ENCODE results near the gene PROM1.

Gene PROM1

GRCh38 chr4:15988222-15988621, 95.6 kb downstream of the PROM1 start:
- Histone ChIP-seq H3K27me3 (ENCODE audit: low read length) (no peaks in the 10 kb centered on the region), H3K9me3 (ENCODE audit: insufficient read depth, low read length) (no peaks in the 10 kb centered on the region), H3K4me2 (ENCODE audit: low read depth, low read length, poor library complexity, severe bottlenecking) (no peak overlapping the region), H2AFZ (ENCODE audit: low read depth, low read length, severe bottlenecking) (no peak overlapping the region), H3F3A (ENCODE audit: insufficient read depth) (no peaks in the 10 kb centered on the region), H3K9me2 (replicated peaks; ENCODE audit: insufficient read depth, low read length) (no peaks in the 10 kb centered on the region), H3K36me3 (ENCODE audit: low read length) (no peaks in the 10 kb centered on the region), H3K27ac (ENCODE audit: low read depth, low read length) (no peak overlapping the region), H4K20me1 (ENCODE audit: low read depth, low read length) (no peaks in the 10 kb centered on the region), H3K9ac (ENCODE audit: low read length) (no peak overlapping the region), H3K79me2 (ENCODE audit: insufficient read depth, low read length) (no peaks in the 10 kb centered on the region), H3K4me3 (ENCODE audit: insufficient read depth, low read length, poor library complexity, severe bottlenecking) (no peak overlapping the region)
- TF ChIP-seq EZH2phosphoT487 (conservative IDR thresholded peaks at IDR 0.05; ENCODE audit: low read length) (no peak), CTCF (IDR thresholded peaks at IDR 0.05; ENCODE audit: insufficient read depth, low read length, poor library complexity, severe bottlenecking) (no peak)

DNA sequence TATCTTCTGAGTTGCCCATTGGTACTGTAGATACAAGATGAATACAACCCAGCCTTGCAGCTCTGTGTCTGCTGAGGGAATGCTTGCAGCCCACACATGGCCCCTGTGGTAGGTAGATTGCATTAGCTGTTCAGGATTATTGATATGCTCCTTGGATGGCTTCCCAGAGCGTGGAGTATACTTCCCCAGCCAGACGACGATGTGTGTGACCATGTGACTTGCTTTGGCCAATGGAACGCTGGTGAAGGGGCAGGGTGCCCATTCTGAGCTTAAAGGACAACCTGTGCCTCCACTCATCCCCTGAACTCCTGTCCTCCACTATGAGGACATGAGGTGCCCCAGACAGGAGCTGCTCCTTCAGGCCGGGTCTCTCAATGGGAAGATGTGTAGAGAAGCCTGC, 96.9 kb downstream of the PROM1 start:
- H3K4me3 ChIP-seq (ENCODE audit: insufficient read depth, low read length, poor library complexity, severe bottlenecking), result no peak overlapping the region
- no peak overlapping the region for H2AFZ ChIP-seq (ENCODE audit: low read depth, low read length, severe bottlenecking)
- H3K36me3 ChIP-seq (ENCODE audit: low read length), result no peaks in the 10 kb centered on the region
- no peak overlapping the region for H3K4me2 ChIP-seq (ENCODE audit: low read depth, low read length, poor library complexity, severe bottlenecking)
- no peak overlapping the region for H3K9ac ChIP-seq (ENCODE audit: low read length)
- no peaks in the 10 kb centered on the region for H3K79me2 ChIP-seq (ENCODE audit: insufficient read depth, low read length)
- H3F3A ChIP-seq (ENCODE audit: insufficient read depth), result no peaks in the 10 kb centered on the region
- H3K27me3 ChIP-seq (ENCODE audit: low read length), result no peaks in the 10 kb centered on the region
- H3K27ac ChIP-seq (ENCODE audit: low read depth, low read length), result no peak overlapping the region
- no peak for TF ChIP-seq CTCF (IDR thresholded peaks at IDR 0.05; ENCODE audit: insufficient read depth, low read length, poor library complexity, severe bottlenecking)
- no peak for TF ChIP-seq EZH2phosphoT487 (conservative IDR thresholded peaks at IDR 0.05; ENCODE audit: low read length)
- H3K9me3 ChIP-seq (ENCODE audit: insufficient read depth, low read length), result no peaks in the 10 kb centered on the region
- H4K20me1 ChIP-seq (ENCODE audit: low read depth, low read length), result no peaks in the 10 kb centered on the region
- H3K9me2 ChIP-seq (replicated peaks; ENCODE audit: insufficient read depth, low read length), result no peaks in the 10 kb centered on the region

DNA sequence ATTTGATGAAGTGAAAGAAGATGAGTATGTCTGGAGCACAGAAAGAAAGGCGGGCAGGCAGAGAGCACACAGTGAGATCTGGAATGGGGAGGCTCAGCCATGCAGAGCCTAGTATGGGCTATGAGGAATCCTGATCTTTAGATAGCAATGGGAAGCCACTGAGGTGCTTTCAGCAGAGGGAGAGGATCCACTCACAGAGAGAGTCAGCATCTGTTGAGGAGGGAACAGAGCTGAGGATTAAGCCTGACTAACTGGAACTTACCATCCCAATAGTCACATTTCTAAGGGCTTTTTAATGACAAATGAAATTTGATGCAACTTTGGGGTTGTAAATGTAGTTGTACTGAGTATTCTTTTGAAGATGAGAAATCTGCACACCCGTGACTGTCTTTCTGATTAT, 100.2 kb downstream of the PROM1 start:
- H3K4me2 ChIP-seq (ENCODE audit: low read depth, low read length, poor library complexity, severe bottlenecking), result no peak overlapping the region
- H3K36me3 ChIP-seq (ENCODE audit: low read length), result no peaks in the 10 kb centered on the region
- no peaks in the 10 kb centered on the region for H3K79me2 ChIP-seq (ENCODE audit: insufficient read depth, low read length)
- no peak overlapping the region for H3K27ac ChIP-seq (ENCODE audit: low read depth, low read length)
- TF ChIP-seq CTCF (IDR thresholded peaks at IDR 0.05; ENCODE audit: insufficient read depth, low read length, poor library complexity, severe bottlenecking) (no peak), EZH2phosphoT487 (conservative IDR thresholded peaks at IDR 0.05; ENCODE audit: low read length) (no peak)
- no peaks in the 10 kb centered on the region for H3F3A ChIP-seq (ENCODE audit: insufficient read depth)
- no peaks in the 10 kb centered on the region for H4K20me1 ChIP-seq (ENCODE audit: low read depth, low read length)
- H3K27me3 ChIP-seq (ENCODE audit: low read length), result no peaks in the 10 kb centered on the region
- no peaks in the 10 kb centered on the region for H3K9me3 ChIP-seq (ENCODE audit: insufficient read depth, low read length)
- H3K4me3 ChIP-seq (ENCODE audit: insufficient read depth, low read length, poor library complexity, severe bottlenecking), result no peak overlapping the region
- H3K9me2 ChIP-seq (replicated peaks; ENCODE audit: insufficient read depth, low read length), result no peaks in the 10 kb centered on the region
- no peak overlapping the region for H3K9ac ChIP-seq (ENCODE audit: low read length)
- no peak overlapping the region for H2AFZ ChIP-seq (ENCODE audit: low read depth, low read length, severe bottlenecking)
